Stimulated activated CD8-positive, alpha-beta memory T cell treated with anti-CD3 and anti-CD28 coated beads, Interleukin-15, amount 100 ng/mL, for 48 hours (primary cell): ENCODE data around the gene SLC37A3.

Source experiments
- DNase-seq, 2 donors: peaks; one replicate each; pipeline ENCODE4 v3.0.0-alpha.2; 2020; ENCODE audit warnings: low read depth in 2 of 2

Gene SLC37A3

DNA sequence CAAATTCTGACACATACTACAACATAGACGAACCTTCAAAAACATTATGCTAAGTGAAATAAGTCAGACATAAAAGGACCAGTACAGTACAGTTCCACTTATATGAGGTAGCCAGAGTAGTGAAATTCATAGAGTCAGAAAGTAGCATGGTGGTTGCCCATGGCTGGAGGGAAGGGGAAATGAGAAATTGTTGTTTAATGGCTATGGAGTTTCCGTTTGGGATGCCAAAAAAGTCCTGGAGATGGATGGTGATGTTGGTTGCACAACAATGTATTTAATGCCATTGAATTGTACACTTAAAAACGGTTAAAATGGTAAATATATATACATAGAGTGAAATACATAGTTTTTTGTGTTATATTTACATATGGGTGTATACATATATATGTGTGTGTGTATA, 2.1 kb upstream of the SLC37A3 start:
- no peak for DNase-seq

DNA sequence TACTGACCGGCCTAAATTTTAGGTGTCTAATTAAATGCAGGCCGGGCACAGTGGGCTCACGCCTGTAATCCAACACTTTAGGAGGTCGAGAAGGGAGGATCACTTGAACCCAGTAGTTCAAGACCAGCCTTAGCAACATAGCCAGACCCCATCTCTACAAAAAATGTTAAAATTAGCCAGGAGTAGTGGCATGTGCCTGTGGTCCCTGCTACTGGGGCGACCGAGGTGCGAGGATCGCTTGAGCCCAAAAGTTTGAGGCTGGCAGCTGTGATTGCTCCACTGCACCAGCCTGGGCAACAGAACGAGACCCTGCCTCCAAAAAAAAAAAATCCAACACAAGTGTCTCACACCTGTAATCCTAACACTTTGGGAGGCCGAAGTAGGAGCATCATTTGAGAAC, 491 bp upstream of the SLC37A3 start:
- DNase-seq: no peak

DNA sequence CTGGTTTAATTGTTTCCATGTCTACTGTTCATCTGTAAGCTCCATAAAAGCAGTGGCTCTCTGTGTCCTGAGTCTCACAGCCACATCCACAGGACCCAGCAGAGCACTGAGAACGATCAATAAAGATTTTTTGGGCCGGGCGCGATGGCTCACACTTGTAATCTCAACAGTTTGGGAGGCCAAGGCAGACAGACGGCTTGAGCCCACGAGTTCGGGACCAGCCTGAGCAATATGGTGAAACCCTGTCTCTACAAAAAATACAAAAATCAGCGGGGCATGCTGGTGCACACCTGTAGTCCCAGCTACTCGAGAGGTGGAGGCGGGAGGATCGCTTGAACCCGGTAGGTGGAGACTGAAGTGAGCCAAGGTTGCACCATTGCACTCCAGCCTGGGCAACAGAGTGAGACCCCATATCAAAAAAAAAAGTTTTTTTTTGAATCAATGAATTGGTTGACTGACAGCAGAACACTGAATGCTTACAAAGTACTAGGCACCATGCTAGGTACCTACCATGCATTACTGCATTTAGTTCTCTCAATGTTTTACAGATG, 4.5 kb downstream of the SLC37A3 start:
- no peak for DNase-seq

DNA sequence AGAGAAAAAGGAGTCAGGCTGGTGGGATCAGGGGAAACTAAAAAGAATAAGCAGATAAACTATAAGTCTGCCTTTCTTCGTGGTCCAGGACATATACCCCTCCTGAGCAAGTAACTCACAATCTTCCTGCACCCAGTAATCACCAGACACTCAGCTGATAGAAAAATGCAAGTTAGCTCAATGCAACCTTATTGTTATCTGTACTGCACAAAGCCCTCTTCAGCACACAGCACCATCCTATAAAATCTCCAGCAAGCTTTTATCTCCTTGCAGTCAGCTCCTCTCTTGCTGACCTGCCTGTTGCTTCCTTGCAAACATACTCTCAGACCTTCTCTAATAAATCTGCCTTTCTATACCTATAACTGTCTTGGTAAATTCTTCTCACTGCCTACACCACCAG, 6.7 kb downstream of the SLC37A3 start:
- DNase-seq: no peak

DNA sequence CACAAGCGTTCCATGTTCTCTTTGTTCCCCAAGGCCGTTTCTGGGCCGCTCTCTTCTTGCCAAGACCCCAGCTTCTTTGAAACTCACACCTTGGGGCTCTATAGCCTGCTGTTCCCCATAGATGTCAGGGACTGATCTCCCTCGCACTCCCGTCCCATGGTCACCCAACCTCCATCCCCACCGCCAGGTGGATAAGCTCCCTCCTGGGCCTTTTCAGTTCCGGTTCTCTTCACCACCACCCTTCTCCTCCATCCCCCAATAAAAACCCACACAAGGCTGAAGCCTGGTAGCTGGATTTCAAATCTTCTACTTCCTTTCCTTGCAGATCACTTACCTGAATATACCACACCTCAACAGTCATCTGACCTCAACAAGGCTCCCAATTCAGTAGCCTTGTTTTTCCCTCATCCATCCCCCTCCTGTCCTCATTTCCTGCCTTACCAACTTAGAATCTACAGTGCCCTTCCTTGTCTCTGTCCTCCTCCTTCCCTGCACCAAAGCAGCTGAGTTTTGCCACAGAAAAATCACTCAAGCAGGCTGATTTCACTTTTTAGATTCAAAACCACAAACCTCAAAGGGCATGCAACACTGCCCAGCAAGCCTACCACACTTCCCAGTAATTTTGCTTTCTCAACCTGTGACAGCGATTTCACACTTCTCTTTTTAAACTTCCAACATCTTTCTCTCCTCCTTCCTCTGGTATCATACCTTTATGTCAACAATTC, 7.7 kb downstream of the SLC37A3 start:
- no peak for DNase-seq

DNA sequence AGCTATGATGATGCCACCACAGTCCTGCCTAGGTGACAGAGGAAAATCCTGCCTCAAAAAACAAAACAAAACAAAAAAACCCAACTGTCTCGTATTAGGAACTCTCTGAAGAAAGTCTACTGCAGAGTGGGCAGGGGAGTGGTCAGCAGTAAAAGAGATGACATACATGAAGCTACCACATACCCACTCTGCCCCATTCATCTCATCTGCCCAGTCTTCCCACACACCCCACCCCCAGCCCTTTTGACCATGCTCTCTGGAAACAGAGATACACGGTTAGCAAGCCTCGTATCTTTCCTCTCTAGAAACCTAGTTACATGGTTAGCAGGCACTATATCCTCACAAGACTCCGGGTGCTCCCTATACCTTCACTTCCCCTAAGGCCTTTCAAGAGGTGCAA, 8.3 kb downstream of the SLC37A3 start:
- DNase-seq: no peak

DNA sequence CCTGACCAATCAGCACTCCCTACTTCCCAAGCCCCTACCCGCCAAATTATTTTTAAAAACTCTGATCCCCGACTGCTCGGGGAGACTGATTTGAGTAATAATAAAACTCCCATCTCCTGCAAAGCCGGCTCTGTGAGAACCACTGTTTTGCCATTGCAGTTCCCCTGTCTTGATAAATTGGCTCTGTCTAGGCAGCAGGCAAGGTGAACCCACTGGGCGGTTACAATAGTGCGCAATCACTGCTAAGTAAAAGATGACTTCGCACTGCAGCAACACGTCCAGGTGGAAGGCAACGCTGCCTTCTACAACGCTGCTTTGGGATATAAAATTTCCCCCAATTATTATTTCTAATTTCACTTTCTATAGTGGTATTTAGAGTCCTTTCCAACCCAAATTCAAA, 8.9 kb downstream of the SLC37A3 start:
- DNase-seq: no peak

DNA sequence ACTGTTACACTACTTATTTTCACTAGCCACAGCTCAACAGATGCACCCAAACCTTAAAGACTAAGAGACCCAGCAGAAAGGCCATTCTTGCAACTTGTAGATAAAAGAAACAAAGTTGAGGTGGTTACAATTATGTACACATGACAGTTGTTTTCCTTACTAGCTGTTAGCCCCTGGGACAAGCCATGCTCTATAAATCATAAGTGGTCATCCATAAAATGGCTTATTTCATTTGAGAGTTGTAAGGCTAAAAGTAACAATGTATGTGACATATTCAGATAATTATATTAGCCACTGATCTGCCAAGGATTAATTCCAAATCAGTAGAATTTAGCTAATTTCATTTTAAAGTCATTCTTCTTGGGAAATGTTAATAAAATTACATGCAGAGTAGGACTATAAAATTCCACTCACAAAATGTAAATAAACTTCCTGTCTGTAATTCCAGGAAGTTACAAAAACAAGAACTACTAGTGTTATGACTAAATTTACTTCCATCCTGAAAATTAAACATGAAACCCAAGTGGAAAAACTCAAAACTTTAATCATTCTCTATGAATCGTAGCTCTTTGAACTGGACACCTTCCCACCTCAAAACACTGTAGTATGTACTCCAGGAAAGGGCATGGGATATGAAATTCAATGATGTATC, 13.3 kb downstream of the SLC37A3 start:
- no peak for DNase-seq

DNA sequence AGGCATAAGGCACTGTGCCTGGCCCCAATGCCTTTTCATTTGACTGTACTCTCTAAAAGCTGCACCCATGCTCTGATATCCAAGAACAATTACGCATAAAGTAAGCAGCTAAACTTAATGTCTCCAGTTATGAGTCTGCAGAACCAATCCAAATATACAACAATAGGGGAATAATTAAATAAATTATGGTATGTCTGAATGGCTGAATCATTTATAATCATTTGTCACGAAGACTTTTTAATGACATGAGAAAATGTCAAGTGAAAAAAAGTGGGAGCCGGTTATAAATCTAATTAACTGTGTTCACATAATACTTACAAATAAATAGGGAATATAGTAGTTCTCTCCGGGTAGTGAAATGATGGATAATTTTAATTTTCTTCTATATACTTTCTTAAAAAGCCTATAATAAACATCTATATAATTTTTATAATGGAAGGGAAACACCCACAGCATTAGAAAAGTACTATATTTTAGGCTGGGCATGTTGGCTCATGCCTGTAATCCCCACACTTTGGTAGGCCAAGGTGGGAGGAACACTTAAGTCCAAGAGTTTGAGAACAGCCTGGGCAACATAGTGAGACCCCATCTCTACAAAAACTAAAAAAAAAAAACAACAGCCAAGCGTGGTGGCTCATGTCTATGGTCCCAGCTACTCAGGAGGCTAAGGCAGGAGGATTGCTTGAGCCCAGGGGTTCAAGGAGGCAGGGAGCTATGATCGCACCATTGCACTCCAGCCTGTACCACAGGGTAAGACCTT, 14.2 kb downstream of the SLC37A3 start:
- DNase-seq: no peak

DNA sequence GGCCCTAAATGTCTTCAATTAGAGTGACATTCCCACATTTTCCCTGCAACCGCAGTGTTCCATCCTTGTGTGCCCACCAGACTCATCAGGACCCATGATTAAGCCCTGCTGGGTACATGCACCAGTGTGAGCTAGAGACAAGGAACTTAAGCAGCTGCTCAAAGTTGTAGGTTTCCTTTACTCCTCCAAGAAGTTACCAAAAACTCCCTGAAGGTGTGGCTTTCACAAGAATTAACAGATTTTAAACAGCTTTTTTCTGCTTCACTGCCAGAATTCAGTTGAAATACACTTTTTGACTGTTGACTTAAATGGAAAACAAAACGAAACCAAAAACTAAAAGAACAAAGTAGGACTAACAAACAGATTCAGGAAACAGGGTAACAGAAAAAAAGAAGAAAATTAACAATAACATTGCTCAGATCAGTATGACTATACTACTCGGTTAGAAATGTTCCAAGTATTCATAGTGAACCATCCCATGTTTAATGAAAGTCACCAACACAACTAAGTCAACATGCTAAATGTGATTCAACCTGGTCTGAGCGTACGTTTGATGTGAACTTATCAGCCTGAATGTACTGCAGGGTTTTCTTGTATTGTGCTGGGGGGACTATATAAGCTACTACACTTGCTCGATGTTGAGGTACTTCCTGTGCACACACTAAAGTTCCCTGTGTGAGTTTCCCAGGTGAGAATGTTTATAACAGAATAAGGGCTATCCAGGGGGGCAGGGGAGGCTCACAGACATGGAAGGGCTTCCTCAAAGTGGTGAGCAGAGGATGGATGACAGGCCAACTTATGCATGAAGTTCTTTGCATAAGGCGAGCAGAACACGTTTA, 22.2 kb downstream of the SLC37A3 start:
- DNase-seq: no peak

DNA sequence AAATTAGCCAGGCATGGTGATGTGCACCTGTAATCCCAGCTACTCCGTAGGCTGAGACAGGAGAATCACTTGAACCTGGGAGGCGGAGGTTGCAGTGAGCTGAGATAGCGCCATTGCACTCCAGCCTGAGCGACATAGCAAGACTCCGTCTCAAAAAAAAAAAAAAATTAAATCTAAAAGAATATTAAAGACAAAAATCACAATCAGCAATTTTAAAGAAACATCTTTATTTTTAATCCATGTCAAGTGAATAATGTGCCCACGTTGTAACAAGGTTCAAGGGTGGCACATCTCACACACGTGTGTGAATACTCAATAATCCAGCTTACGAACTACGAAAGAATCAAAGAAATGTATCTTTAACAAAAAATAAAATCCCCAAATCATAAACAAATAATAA, 23.0 kb downstream of the SLC37A3 start:
- no peak for DNase-seq

DNA sequence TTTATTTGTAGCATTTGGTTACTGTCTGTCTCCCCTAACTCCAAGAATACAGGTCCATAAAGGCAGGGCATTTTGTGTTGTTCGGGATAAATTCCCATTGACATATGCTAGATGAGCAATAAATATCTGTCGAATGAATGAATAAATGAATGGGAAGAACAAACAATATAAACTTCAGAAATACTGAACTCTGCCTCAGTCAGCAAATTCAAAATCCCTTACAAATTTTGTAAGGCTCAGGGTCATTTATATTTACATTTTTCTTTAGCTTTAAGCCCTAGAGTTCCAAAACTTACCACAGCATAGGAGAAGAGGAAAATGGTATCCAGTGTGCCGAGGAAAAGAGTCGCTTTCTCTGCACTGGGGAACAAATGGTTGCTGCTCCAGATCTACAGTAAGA, 29.0 kb downstream of the SLC37A3 start:
- no peak for DNase-seq

DNA sequence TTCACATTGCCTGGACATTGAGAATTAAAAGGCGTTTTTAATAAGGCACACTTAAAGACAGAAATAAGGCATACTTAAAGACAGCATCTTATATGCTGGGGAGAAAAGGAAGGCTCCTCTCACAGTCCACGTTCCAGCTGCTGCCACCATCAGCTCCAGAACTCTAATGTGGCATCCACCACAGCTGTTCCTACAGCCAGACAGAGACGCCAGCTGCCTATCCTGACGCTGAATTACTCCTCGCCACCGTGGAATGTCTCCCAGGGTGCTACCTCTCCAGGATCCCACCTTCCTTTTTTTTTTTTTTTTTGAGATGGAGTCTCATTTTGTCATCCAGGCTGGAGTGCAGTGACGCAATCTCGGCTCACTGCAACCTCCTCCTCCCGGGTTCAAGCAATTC, 30.8 kb downstream of the SLC37A3 start:
- DNase-seq: no peak

DNA sequence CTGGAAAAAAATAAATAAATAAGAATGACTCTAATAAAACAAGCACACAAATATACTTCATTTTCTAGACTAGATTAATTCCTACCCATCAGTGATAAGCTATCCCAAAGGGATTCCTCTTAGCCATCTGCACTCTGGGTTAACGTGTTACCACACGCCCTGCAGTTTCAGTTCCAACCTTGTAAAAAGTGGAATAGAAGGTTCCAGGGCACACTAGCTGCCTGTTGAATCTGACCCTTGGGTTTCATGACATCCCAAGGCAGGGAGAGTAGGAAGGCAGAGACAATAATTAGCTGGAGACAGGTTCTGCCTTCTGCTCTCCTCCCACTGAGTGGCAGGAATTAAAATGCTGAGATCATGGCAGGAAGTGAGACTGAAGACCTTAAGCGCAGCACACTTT, 33.5 kb downstream of the SLC37A3 start:
- DNase-seq: no peak

DNA sequence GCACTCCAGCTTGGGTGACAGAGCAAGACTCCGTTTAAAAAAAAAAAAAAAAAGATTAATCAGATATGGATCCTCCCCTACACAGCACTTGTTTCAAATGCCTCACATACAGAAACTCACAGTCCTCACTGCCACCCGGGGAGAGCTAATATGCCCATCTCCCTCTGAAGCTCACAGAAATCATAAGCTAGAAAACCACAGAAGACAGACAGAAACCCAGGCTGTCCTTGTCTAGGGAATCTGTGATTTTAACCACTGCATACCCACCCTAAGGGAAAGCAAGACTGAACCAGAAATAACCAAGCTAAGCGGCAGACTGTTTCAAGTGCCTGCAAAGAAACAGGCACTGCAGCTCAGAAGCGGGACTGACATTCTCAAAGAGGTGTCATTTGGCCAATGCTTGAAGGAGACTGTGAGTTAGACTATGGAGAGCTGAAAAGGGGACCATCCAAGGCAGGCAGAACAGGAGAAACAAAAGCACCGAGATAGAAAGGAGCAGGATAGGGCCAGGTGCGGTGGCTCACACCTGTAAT, 37.6 kb downstream of the SLC37A3 start:
- DNase-seq: no peak

DNA sequence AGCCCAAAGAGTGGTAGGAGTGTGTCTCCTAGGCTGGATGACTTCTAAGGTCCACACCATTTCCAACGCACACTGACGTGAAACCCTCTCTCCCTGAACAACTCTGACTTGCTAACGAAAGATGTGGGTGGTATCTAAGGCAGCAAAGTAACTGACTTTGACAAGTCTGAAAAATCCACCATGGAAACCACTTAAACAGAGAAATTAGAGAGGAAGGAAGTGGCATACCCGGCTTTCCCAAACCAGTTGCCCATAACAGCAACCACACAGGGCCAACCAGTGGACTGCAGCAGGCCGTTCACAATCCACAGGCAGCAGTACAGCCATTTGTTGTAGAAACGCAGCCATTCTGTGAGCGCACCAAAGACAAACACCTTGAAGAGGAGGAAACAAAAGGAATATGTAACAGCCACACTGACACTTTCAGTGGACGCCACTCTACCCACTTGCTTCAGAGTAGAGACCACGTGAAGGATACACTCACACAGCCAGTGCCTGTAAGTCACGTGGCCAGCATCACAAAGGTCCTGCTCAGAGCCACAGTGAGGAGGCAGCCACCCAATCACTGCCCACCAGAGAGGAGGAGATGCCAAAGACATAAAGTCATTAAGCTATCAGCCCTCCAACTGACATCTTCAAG, 39.8 kb downstream of the SLC37A3 start:
- DNase-seq: peak in 1 of 2 donors; percentile 27

DNA sequence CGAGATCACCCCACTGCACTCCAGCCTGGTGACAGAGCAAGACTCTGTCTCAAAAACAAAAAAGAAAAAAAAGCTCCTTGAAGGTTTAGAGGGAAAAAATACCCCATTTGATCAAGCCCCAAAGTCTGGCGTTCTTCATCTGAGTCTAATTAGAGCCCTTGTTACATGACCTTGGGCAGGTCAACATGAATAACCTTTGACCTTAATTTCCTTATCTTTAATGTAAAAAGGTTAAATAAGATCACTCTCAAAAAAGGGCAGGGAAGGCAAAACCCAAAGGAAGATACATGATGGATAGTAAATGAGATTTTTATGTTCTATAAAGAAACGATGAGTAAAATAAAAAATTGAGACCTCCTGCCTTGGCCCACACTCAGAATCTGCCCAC, 40.3 kb downstream of the SLC37A3 start:
- no peak for DNase-seq

DNA sequence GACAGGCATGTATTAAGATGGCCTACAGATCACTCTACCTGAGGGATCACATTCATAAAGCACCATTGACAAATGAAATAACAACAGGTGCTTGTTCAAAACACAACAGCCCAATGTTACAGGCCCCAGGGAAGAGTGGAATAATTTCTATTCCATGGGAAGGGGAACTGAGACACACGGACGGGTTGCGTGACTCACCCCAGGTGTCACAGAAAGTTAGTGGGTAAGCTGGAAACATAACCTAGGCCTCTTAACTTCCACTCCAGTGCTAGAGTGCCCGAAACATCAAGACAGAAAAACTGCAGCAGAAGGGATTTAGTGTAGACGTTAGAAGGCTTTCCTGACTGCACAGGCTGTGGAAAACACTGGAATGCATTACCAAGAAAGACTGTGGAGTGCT, 48.3 kb downstream of the SLC37A3 start:
- DNase-seq: no peak

DNA sequence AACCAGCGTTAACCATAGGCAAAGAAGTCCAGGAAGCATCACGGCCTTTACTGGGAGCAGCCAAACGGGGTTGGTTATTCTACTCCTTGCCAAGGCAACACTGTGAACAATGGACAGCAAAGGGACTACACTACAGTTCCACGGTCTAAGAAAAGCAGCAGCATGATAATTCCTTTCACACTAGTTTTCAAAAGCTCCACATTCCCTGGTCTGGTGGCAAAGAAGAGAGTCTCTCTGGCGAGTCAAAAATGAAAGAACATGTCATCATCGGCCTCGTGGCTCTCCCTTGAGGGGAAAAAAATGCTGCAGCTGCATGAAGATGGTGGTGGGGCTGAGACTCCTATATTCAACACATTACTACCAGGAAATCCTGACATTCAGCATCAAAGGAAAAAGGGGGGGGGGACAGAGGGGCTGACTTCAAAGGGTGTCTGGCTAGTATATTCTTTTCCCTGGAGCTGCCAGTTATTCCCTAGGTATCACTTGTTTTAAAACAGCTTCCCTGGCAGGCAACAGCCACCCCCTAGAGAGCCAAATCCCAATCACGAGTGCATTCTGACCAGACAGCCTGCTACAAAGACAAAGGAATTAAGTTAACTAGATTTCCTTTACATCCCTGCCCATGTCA, 49.1 kb downstream of the SLC37A3 start:
- DNase-seq: no peak

DNA sequence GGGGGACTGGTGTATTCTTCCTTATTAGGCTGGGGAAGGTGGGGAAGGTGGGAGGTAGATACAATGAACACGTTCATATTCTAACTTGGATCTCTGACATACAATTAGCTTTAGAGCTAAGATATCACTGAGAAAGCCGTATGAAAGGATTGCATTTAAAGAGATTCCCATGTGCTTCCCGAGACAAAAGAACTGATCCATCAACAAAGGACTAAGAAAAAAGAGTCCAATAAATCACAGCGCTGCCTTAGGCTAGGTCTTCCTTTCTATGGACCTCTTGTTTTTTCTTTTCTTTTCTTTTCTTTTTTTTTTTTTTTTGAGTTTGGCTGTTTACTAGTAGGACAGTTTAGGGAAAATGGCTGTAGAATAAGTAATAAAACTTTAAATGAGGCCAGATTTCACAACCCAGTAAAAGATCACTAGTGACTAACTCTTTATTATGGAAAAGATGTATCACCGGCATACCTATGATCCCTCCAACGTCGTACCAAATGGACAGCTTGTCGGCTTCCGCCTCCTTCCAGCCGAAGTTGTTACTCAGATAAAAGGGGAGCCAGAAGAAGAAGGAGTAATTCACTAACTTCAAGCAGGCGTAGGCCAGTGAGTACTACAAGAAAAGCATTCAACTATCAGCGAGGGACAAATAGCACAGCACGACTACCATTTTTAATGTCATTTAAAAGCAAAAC, 50.0 kb downstream of the SLC37A3 start:
- DNase-seq: no peak
